G401.6 (cell line): Measurements from ENCODE around the gene TFEB.
A peak's percentile ranks its signal among the peaks of the same experiment; 100 is the strongest.

Source experiments
- FAIRE-seq: peaks from 2 replicates; lab custom pipeline; 2012; peaks lifted over from hg19 to GRCh38; lab: Jason Lieb, UNC

The TFEB gene

GRCh38 chr6:41690541-41691330 is 44.7 kb downstream of the TFEB start:
- no peak for FAIRE-seq

- no peak for FAIRE-seq
Measured at GRCh38 chr6:41689171-41690008, 46.0 kb downstream of the TFEB start.

GRCh38 chr6:41688256-41688965 is 47.0 kb downstream of the TFEB start:
- FAIRE-seq: no peak

- FAIRE-seq: no peak
Measured at GRCh38 chr6:41687501-41688175, 47.8 kb downstream of the TFEB start.

- no peak for FAIRE-seq
Measured at GRCh38 chr6:41685641-41686380, 49.6 kb downstream of the TFEB start.

- FAIRE-seq: no peak
Measured at GRCh38 chr6:41684311-41685180, 50.9 kb downstream of the TFEB start.

GRCh38 chr6:41683523-41684310 is 51.7 kb downstream of the TFEB start:
- FAIRE-seq: no peak

- no peak for FAIRE-seq
Measured at GRCh38 chr6:41683273-41683522, 52.2 kb downstream of the TFEB start.

- FAIRE-seq: no peak
Measured at GRCh38 chr6:41682497-41683272, 52.7 kb downstream of the TFEB start.

- FAIRE-seq: peak; percentile 28
Measured at GRCh38 chr6:41682056-41682477, 53.3 kb downstream of the TFEB start.

- FAIRE-seq: no peak
Measured at GRCh38 chr6:41680182-41680965, 55.0 kb downstream of the TFEB start.

- no peak for FAIRE-seq
Measured at GRCh38 chr6:41679696-41680095, 55.7 kb downstream of the TFEB start.

- FAIRE-seq: no peak
Measured at GRCh38 chr6:41678511-41679084, 56.8 kb downstream of the TFEB start.

GRCh38 chr6:41677124-41677921 is 58.1 kb downstream of the TFEB start:
- FAIRE-seq: no peak

- FAIRE-seq: no peak
Measured at GRCh38 chr6:41676431-41676830, 59.0 kb downstream of the TFEB start.

GRCh38 chr6:41675992-41676391 is 59.4 kb downstream of the TFEB start:
- FAIRE-seq: no peak

- FAIRE-seq: no peak
Measured at GRCh38 chr6:41675176-41675775, 60.1 kb downstream of the TFEB start.
